Measurements from ENCODE around the gene PYDC2. TPM values are rescaled to one million over a fixed set of nuclear protein-coding genes. Genes with fewer than 3 reads are reported as not detected.

The PYDC2 gene
- total and polyA plus RNA-seq, 10 of the 15 experiments (the other 5 are each of a cell fraction or from before 2014, with no cell fraction given): not detected

DNA sequence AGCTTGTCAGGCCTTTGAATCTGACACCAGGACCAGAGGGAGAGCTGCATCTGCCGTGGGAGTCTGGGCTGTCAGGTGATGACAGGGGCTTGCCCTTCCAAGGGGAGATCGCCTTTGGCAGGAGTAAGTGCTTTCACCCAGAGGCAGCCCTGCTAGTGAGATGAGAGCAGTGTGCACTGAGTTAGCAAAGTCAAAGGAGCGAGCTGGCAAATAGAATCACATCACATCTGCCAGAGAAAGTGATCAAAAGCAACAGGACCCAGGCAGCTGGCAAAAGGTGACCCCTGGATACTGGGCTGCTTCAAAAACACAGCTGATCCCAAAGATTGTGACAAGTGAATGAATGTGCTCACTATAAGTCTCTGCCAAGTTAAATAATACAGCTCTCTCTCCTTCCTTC, 36.1 kb upstream of the PYDC2 start:
- Histone ChIP-seq H3K9ac (ENCODE audit: control insufficient read depth, insufficient read depth, low read length) (no peak overlapping the region), H2AFZ (ENCODE audit: control insufficient read depth, low read depth, low read length) (no peak overlapping the region), H3K27ac (ENCODE audit: control insufficient read depth, insufficient read depth) (no peak overlapping the region), H3K4me3 (no peak overlapping the region), H3K9me3 (replicated peaks; ENCODE audit: control insufficient read depth, insufficient read depth, low read length) (no peaks in the 10 kb centered on the region), H3K27me3 (replicated peaks in 1 of 2; ENCODE audit: control insufficient read depth in 2 of 2, insufficient read depth in 2 of 2, low read length in 1 of 2) (0 out of 4 replicates have a peak, but pooled peaks cover 0 to 1% of the 10 kb centered on the region in 2 experiments), H3K4me2 (ENCODE audit: control insufficient read depth, insufficient read depth) (no peak overlapping the region), H4K20me1 (ENCODE audit: control insufficient read depth, insufficient read depth) (no peaks in the 10 kb centered on the region), H3K4me1 (ENCODE audit: control insufficient read depth, insufficient read depth, low read length) (no peaks in the 10 kb centered on the region), H3K36me3 (ENCODE audit: control insufficient read depth in 2 of 2, insufficient read depth in 2 of 2, low read length in 1 of 2) (no peaks in the 10 kb centered on the region), H3K79me2 (ENCODE audit: control insufficient read depth, insufficient read depth, low read length) (no peaks in the 10 kb centered on the region)
- POLR2A ChIA-PET: no interaction called here
- CTCF ChIA-PET: interaction anchor here (1.1 to 1.8 kb wide), 6 partner anchors 10 to 1019 kb away, joined by 3 to 7 read pairs (median 4); no protein-coding TSS in a partner anchor
- RAD21 ChIA-PET (ENCODE audit: unreplicated experiment): interaction anchor here (1.1 to 2.5 kb wide), 2 partner anchors 180 to 1019 kb away, joined by 5 read pairs; no protein-coding TSS in a partner anchor
- SMC1A ChIA-PET (ENCODE audit: uncharacterized antibody, unreplicated experiment): interaction anchor here (1.2 to 1.9 kb wide), 2 partner anchors 17 to 288 kb away, joined by 3 to 5 read pairs; no protein-coding TSS in a partner anchor
- ATAC-seq: no peak
- intact Hi-C loops (cut with micrococcal nuclease; ENCODE audit: unreplicated experiment) (no loop called here), in situ Hi-C loops (cut with MboI) (no loop called here)
- DNase-seq (ENCODE audit: low read depth, low spot score): no peak
- TF ChIP-seq JUNB (IDR thresholded peaks at IDR 0.05): no peak
- TF ChIP-seq LARP7 (IDR thresholded peaks at IDR 0.05): no peak
- TF ChIP-seq, protein P1, sequence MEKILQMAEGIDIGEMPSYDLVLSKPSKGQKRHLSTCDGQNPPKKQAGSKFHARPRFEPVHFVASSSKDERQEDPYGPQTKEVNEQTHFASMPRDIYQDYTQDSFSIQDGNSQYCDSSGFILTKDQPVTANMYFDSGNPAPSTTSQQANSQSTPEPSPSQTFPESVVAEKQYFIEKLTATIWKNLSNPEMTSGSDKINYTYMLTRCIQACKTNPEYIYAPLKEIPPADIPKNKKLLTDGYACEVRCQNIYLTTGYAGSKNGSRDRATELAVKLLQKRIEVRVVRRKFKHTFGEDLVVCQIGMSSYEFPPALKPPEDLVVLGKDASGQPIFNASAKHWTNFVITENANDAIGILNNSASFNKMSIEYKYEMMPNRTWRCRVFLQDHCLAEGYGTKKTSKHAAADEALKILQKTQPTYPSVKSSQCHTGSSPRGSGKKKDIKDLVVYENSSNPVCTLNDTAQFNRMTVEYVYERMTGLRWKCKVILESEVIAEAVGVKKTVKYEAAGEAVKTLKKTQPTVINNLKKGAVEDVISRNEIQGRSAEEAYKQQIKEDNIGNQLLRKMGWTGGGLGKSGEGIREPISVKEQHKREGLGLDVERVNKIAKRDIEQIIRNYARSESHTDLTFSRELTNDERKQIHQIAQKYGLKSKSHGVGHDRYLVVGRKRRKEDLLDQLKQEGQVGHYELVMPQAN (conservative IDR thresholded peaks at IDR 0.05): no peak
- TF ChIP-seq, protein P2, sequence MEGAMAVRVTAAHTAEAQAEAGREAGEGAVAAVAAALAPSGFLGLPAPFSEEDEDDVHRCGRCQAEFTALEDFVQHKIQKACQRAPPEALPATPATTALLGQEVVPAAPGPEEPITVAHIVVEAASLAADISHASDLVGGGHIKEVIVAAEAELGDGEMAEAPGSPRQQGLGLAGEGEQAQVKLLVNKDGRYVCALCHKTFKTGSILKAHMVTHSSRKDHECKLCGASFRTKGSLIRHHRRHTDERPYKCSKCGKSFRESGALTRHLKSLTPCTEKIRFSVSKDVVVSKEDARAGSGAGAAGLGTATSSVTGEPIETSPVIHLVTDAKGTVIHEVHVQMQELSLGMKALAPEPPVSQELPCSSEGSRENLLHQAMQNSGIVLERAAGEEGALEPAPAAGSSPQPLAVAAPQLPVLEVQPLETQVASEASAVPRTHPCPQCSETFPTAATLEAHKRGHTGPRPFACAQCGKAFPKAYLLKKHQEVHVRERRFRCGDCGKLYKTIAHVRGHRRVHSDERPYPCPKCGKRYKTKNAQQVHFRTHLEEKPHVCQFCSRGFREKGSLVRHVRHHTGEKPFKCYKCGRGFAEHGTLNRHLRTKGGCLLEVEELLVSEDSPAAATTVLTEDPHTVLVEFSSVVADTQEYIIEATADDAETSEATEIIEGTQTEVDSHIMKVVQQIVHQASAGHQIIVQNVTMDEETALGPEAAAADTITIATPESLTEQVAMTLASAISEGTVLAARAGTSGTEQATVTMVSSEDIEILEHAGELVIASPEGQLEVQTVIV (IDR thresholded peaks at IDR 0.05; ENCODE audit: borderline replicate concordance, partially characterized antibody): no peak
- TF ChIP-seq PAX5 (IDR thresholded peaks at IDR 0.05; ENCODE audit: borderline replicate concordance, low read depth, low read length): no peak
- TF ChIP-seq KDM1A (IDR thresholded peaks at IDR 0.05; ENCODE audit: borderline replicate concordance): no peak
- TF ChIP-seq, protein P3, sequence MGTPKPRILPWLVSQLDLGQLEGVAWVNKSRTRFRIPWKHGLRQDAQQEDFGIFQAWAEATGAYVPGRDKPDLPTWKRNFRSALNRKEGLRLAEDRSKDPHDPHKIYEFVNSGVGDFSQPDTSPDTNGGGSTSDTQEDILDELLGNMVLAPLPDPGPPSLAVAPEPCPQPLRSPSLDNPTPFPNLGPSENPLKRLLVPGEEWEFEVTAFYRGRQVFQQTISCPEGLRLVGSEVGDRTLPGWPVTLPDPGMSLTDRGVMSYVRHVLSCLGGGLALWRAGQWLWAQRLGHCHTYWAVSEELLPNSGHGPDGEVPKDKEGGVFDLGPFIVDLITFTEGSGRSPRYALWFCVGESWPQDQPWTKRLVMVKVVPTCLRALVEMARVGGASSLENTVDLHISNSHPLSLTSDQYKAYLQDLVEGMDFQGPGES (IDR thresholded peaks at IDR 0.05): no peak
- TF ChIP-seq, protein P4, sequence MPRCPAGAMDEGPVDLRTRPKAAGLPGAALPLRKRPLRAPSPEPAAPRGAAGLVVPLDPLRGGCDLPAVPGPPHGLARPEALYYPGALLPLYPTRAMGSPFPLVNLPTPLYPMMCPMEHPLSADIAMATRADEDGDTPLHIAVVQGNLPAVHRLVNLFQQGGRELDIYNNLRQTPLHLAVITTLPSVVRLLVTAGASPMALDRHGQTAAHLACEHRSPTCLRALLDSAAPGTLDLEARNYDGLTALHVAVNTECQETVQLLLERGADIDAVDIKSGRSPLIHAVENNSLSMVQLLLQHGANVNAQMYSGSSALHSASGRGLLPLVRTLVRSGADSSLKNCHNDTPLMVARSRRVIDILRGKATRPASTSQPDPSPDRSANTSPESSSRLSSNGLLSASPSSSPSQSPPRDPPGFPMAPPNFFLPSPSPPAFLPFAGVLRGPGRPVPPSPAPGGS (IDR thresholded peaks at IDR 0.05; ENCODE audit: borderline replicate concordance, insufficient read depth, low read depth, low read length, poor library complexity, severe bottlenecking): no peak
- TF ChIP-seq CEBPB (IDR thresholded peaks at IDR 0.05; ENCODE audit: borderline replicate concordance in 1 of 2, low read depth in 2 of 2, low read length in 2 of 2): no peak
- no peak for TF ChIP-seq EP300 (IDR thresholded peaks at IDR 0.05; ENCODE audit: borderline replicate concordance in 1 of 2, control insufficient read depth in 1 of 2, low read depth in 2 of 2, low read length in 2 of 2)
- no peak for TF ChIP-seq SPI1 (IDR thresholded peaks at IDR 0.05; ENCODE audit: borderline replicate concordance, insufficient read depth, low read depth, low read length)
- no peak for TF ChIP-seq IRF4 (IDR thresholded peaks at IDR 0.05; ENCODE audit: low read depth, low read length)
- no peak for FAIRE-seq
- WGBS (ENCODE audit: insufficient coverage, insufficient replicate concordance, low lambda C conversion rate, missing lambda C conversion rate): 23% methylated on average over 3 of the region's 3 CpGs
- no TSS peak for BruUV-seq (replicated peaks)

Measured in GM12878 (cell line).